Esophagus squamous epithelium (tissue), 5 donors: ENCODE data around the gene MX2. TPM values are rescaled to one million over a fixed set of nuclear protein-coding genes. Genes with fewer than 3 reads are reported as not detected.

ENCODE experiments used
- DNase-seq: peaks from one replicate; lab custom pipeline; 2025; lab: John Stamatoyannopoulos, UW
- H3K27ac ChIP-seq, 4 donors: fragments of 200-600 bp; sonication (generic); one replicate each; pipeline ENCODE4 v1.5.1; 2016 to 2019; ENCODE audit warnings: mild to moderate bottlenecking in 1 of 4
- H3K27me3 ChIP-seq, 4 donors: fragments of 200-600 bp; sonication (generic); 1 replicate in 3 of 4; 2 replicates in 1 of 4; pipeline versions ENCODE4 v1.5.1 to v1.6.0; 2017 to 2021; ENCODE audit warnings: antibody characterized with exemption in 1 of 4
- H3K36me3 ChIP-seq, 3 donors: fragments of 200-600 bp; sonication (generic); one replicate each; pipeline ENCODE4 v1.5.1; 2016 to 2019
- H3K4me1 ChIP-seq, 3 donors: fragments of 200-600 bp; sonication (generic); one replicate each; pipeline ENCODE4 v1.5.1; 2017 to 2019
- H3K4me3 ChIP-seq, 4 donors: fragments of 200-600 bp; sonication (generic); 1 replicate in 3 of 4; 2 replicates in 1 of 4; pipeline ENCODE4 v1.5.1; 2016 to 2019; ENCODE audit warnings: mild to moderate bottlenecking in 2 of 4, moderate library complexity in 1 of 4
- H3K9me3 ChIP-seq, 3 donors: fragments of 200-600 bp; sonication (generic); one replicate each; pipeline ENCODE4 v1.5.1; 2016 to 2019
- CTCF ChIP-seq, 6 experiments: fragments of 450-650 bp in 4 of 6; fragments of 200-600 bp in 2 of 6; sonication (generic) in 2 of 6; IDR thresholded peaks; one replicate each; pipeline ENCODE4 v1.5.1; 2016 to 2019; ENCODE audit warnings: antibody characterized with exemption in 6 of 6, mild to moderate bottlenecking in 4 of 6, moderate library complexity in 4 of 6
- POLR2A ChIP-seq, 4 donors: fragments of 450-650 bp; IDR thresholded peaks; one replicate each; pipeline ENCODE4 v1.6.1; 2017; ENCODE audit warnings: antibody characterized with exemption in 4 of 4, mild to moderate bottlenecking in 4 of 4, moderate library complexity in 3 of 4
- WGBS, 2 donors: methylation state at CpG; one replicate each; pipeline ENCODE4 v1.1.5; 2018; 5-methylcytosine and 5-hydroxymethylcytosine counted together
- intact Hi-C: fragments of 100-400 bp; cut with DNase I; formaldehyde crosslinking; loops from one replicate; pipeline ENCODE4 v1.15.0; 2022
- total RNA-seq, 4 donors: library from RNA; depleted of rRNA; stranded (reverse); fragments of >200 nt; gene quantifications; one replicate each; pipeline ENCODE4 v1.1.0, GENCODE V29; 2016
- donor health status: DM: yes; HTN: yes; CAD: no.

Gene MX2
- total RNA-seq, 4 donors from 2014 or later = 4.3 to 23.5 (median 8.5) TPM

GRCh38 chr21:41451753-41452676 lies 90.2 kb downstream of the MX2 start:
- Histone ChIP-seq H3K9me3 (no peaks in the 10 kb centered on the region), H3K4me3 (no peak overlapping the region), H3K27me3 (no peaks in the 10 kb centered on the region), H3K36me3 (peaks cover 4 to 98% (median 33%) of the 10 kb centered on the region in 3 donors), H3K27ac (no peak overlapping the region), H3K4me1 (no peaks in the 10 kb centered on the region)
- no peak for DNase-seq
- TF ChIP-seq CTCF (IDR thresholded peaks at IDR 0.05) (no peak), POLR2A (IDR thresholded peaks at IDR 0.05) (no peak)
- WGBS, 2 donors = 74 to 78% methylated on average over 12 to 16 of the region's 16 CpGs
- intact Hi-C loops = no loop called here

- DNase-seq = no peak
- WGBS, 2 donors = 91 to 93% methylated on average over 1 to 3 of the region's 3 CpGs
- Histone ChIP-seq H3K36me3 (peaks cover 6 to 98% (median 31%) of the 10 kb centered on the region in 3 donors), H3K4me1 (no peaks in the 10 kb centered on the region), H3K27ac (no peak overlapping the region), H3K9me3 (no peaks in the 10 kb centered on the region), H3K27me3 (no peaks in the 10 kb centered on the region), H3K4me3 (no peak overlapping the region)
- no peak for TF ChIP-seq CTCF (IDR thresholded peaks at IDR 0.05)
- no peak for TF ChIP-seq POLR2A (IDR thresholded peaks at IDR 0.05)
- intact Hi-C loops = no loop called here
These were observed 91.4 kb downstream of the MX2 start for GRCh38 chr21:41453198-41453597.

GRCh38 chr21:41453761-41454160 lies 91.9 kb downstream of the MX2 start:
- Histone ChIP-seq H3K27ac (no peak overlapping the region), H3K27me3 (no peaks in the 10 kb centered on the region), H3K4me1 (no peaks in the 10 kb centered on the region), H3K9me3 (no peaks in the 10 kb centered on the region), H3K4me3 (no peak overlapping the region), H3K36me3 (peaks cover 12 to 98% (median 36%) of the 10 kb centered on the region in 3 donors)
- TF ChIP-seq CTCF (IDR thresholded peaks at IDR 0.05) (no peak), POLR2A (IDR thresholded peaks at IDR 0.05) (no peak)
- intact Hi-C loops = no loop called here
- 57 to 93% methylated on average over 3 of the region's 3 CpGs for WGBS, 2 donors
- no peak for DNase-seq

- intact Hi-C loops = no loop called here
- H3K27me3 ChIP-seq = no peaks in the 10 kb centered on the region
- peaks cover 0 to 22% (median 11%) of the 10 kb centered on the region in 3 donors for H3K4me1 ChIP-seq
- H3K4me3 ChIP-seq = no peak overlapping the region
- H3K36me3 ChIP-seq = peaks cover 13 to 69% (median 26%) of the 10 kb centered on the region in 3 donors
- WGBS, 2 donors = 85 to 94% methylated on average over 5 to 6 of the region's 6 CpGs
- TF ChIP-seq POLR2A (IDR thresholded peaks at IDR 0.05) = no peak
- no peak for TF ChIP-seq CTCF (IDR thresholded peaks at IDR 0.05)
- no peak for DNase-seq
- no peak overlapping the region for H3K27ac ChIP-seq
- no peaks in the 10 kb centered on the region for H3K9me3 ChIP-seq
These were observed 96.3 kb downstream of the MX2 start for GRCh38 chr21:41458121-41458520.

GRCh38 chr21:41458559-41458958 lies 96.7 kb downstream of the MX2 start:
- H3K27ac ChIP-seq = no peak overlapping the region
- WGBS, 2 donors = 86 to 91% methylated on average over 11 to 21 of the region's 22 CpGs
- H3K4me1 ChIP-seq = peaks cover 0 to 22% (median 11%) of the 10 kb centered on the region in 3 donors
- no peak for DNase-seq
- no peaks in the 10 kb centered on the region for H3K27me3 ChIP-seq
- no peaks in the 10 kb centered on the region for H3K9me3 ChIP-seq
- TF ChIP-seq POLR2A (IDR thresholded peaks at IDR 0.05) (no peak), CTCF (IDR thresholded peaks at IDR 0.05) (no peak)
- intact Hi-C loops = no loop called here
- no peak overlapping the region for H3K4me3 ChIP-seq
- peaks cover 13 to 65% (median 26%) of the 10 kb centered on the region in 3 donors for H3K36me3 ChIP-seq
